A673 (cell line): ENCODE data around the gene IMMP2L. TPM values are rescaled to one million over a fixed set of nuclear protein-coding genes. Genes with fewer than 3 reads are reported as not detected.

ENCODE experiments used
- BruUV-seq: library from RNA; stranded (reverse); fragments of 400-500 nt; replicated peaks from 2 replicates; lab custom pipeline; 2021; lab: Mats Ljungman, UMichigan
- CTCF ChIA-PET: fragments of 300-600 bp; sonication (Branson Sonifier 250); formaldehyde crosslinking; loops from one replicate; lab custom pipeline; 2022; ENCODE audit warnings: antibody characterized with exemption; lab: Charles Lee
- POLR2A ChIA-PET: fragments of 300-600 bp; sonication (Branson Sonifier 250); formaldehyde crosslinking; loops from one replicate; lab custom pipeline; 2022; ENCODE audit warnings: antibody characterized with exemption; ENCODE audit not compliant: low non-redundant PET; lab: Charles Lee
- DNase-seq: peaks from one replicate; pipeline ENCODE4 v3.0.0-alpha.2; 2015; ENCODE audit warnings: low spot score
- H3K27ac ChIP-seq: fragments of 200-600 bp; sonication (generic); 2 replicates; pipeline ENCODE4 v1.5.1; 2016; ENCODE audit warnings: mixed run types, low read depth, mild to moderate bottlenecking, mixed read lengths, antibody characterized with exemption, low read length; ENCODE audit not compliant: poor library complexity, severe bottlenecking
- H3K27me3 ChIP-seq: fragments of 200-600 bp; sonication (generic); replicated peaks from 2 replicates; pipeline ENCODE4 v1.6.1; 2017; ENCODE audit warnings: mixed run types, low read depth, mild to moderate bottlenecking, mixed read lengths, antibody characterized with exemption, low read length; ENCODE audit not compliant: insufficient read depth, poor library complexity
- H3K36me3 ChIP-seq: fragments of 200-600 bp; sonication (generic); 2 replicates; pipeline ENCODE4 v1.6.1; 2016; ENCODE audit warnings: mixed run types, mild to moderate bottlenecking, mixed read lengths, antibody characterized with exemption, low read length; ENCODE audit not compliant: insufficient read depth, poor library complexity, severe bottlenecking
- H3K4me1 ChIP-seq: fragments of 200-600 bp; sonication (generic); 2 replicates; pipeline ENCODE4 v1.6.1; 2017; ENCODE audit warnings: mixed run types, mild to moderate bottlenecking, mixed read lengths, antibody characterized with exemption, low read length; ENCODE audit not compliant: insufficient read depth, poor library complexity, severe bottlenecking
- H3K4me3 ChIP-seq: fragments of 200-600 bp; sonication (generic); 2 replicates; pipeline ENCODE4 v1.5.1; 2016; ENCODE audit warnings: low read depth, mixed run types, mild to moderate bottlenecking, mixed read lengths, low read length; ENCODE audit not compliant: poor library complexity, severe bottlenecking
- H3K9me3 ChIP-seq: fragments of 200-600 bp; sonication (generic); 2 replicates; pipeline ENCODE4 v1.6.1; 2016; ENCODE audit warnings: mixed run types, low read depth, mild to moderate bottlenecking, mixed read lengths, antibody characterized with exemption, low read length; ENCODE audit not compliant: poor library complexity, severe bottlenecking
- CTCF ChIP-seq: fragments of 300-800, 200-600 bp; sonication (generic); conservative IDR thresholded peaks from 2 replicates; pipeline ENCODE4 v1.5.1; 2017; ENCODE audit warnings: low read depth, mild to moderate bottlenecking, antibody characterized with exemption, low read length, moderate library complexity, mixed read lengths
- EZH2 ChIP-seq: fragments of 200-600 bp; sonication (generic); IDR thresholded peaks from 2 replicates; pipeline ENCODE4 v1.6.1; 2017; ENCODE audit warnings: borderline replicate concordance, low read depth, mild to moderate bottlenecking, mixed read lengths, antibody characterized with exemption, low read length; ENCODE audit not compliant: poor library complexity, severe bottlenecking
- intact Hi-C: fragments of 100-400 bp; cut with micrococcal nuclease; formaldehyde crosslinking; loops from one replicate; pipeline ENCODE4 v1.10.0; 2022; ENCODE audit not compliant: unreplicated experiment
- total RNA-seq: library from RNA; stranded (reverse); gene quantifications from 2 replicates; pipeline ENCODE4 v1.2.3, GENCODE V29; 2021

The IMMP2L gene
- total RNA-seq, 1 experiment from 2014 or later = 10.0 TPM

GRCh38 chr7:111168182-111168581, 394.1 kb downstream of the IMMP2L start:
- Histone ChIP-seq H3K36me3 (no peaks in the 10 kb centered on the region), H3K9me3 (no peaks in the 10 kb centered on the region), H3K27me3 (no peaks in the 10 kb centered on the region), H3K4me3 (no peak overlapping the region), H3K4me1 (peaks cover 8% of the 10 kb centered on the region), H3K27ac (no peak overlapping the region)
- TF ChIP-seq EZH2 (no peak), CTCF (no peak)
- CTCF ChIA-PET = no interaction called here
- BruUV-seq = no TSS peak
- intact Hi-C loops = no loop called here
- POLR2A ChIA-PET = no interaction called here
- peak; percentile 39 for DNase-seq

GRCh38 chr7:111164442-111164841, 397.9 kb downstream of the IMMP2L start:
- CTCF ChIA-PET = no interaction called here
- DNase-seq = no peak
- H3K9me3 ChIP-seq = no peaks in the 10 kb centered on the region
- POLR2A ChIA-PET = interaction anchor here (0.6 kb wide), 1 partner anchor 398 kb away, joined by 3 read pairs; the partner anchor contains the start of gene IMMP2L
- no peak overlapping the region for H3K4me3 ChIP-seq
- no peak for TF ChIP-seq CTCF
- TF ChIP-seq EZH2 = no peak
- H3K36me3 ChIP-seq = no peaks in the 10 kb centered on the region
- no TSS peak for BruUV-seq
- H3K4me1 ChIP-seq = peaks cover 8% of the 10 kb centered on the region
- H3K27me3 ChIP-seq = no peaks in the 10 kb centered on the region
- intact Hi-C loops = no loop called here
- no peak overlapping the region for H3K27ac ChIP-seq

- no peak overlapping the region for H3K4me3 ChIP-seq
- TF ChIP-seq CTCF = no peak
- no peak for TF ChIP-seq EZH2
- H3K27ac ChIP-seq = no peak overlapping the region
- no peaks in the 10 kb centered on the region for H3K27me3 ChIP-seq
- no peaks in the 10 kb centered on the region for H3K4me1 ChIP-seq
- no peaks in the 10 kb centered on the region for H3K9me3 ChIP-seq
- BruUV-seq = no TSS peak
- CTCF ChIA-PET = no interaction called here
- no peaks in the 10 kb centered on the region for H3K36me3 ChIP-seq
- intact Hi-C loops = no loop called here
- POLR2A ChIA-PET = no interaction called here
- DNase-seq = no peak
Measured at GRCh38 chr7:111162692-111163091, 399.6 kb downstream of the IMMP2L start.
